ENCODE data around the gene SPRING1.

DNA sequence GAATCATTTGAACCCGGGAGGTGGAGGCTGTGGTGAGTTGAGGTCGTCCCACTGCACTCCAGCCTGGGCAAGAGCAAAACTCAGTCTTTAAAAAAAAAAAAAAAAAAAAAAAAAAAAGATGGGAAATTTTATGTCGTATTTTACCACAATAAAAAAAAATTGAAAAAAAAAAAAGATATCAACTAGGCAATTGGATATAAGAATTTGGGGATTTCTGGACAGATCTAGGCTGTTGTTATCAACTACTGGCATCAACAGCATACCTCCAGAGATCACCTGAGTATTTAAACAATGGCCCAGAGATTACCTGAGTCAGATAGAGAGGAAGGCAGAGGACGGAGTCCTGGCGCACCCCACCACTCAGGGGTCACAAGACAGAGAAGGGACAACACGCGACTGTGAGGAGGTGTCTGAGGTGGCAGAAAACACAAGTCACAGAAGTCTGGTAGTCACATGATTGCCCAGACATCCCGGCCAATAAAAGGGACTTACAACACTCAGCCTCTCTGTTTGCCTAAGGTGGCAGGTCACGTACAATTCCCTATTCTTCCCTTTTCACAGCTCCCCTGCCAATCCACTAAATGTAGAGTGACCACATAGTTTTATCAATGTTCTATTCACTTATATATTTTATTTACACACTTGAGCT is 1.8 kb downstream of the SPRING1 start:
- no peak for TF ChIP-seq POLR2AphosphoS5 (IDR thresholded peaks at IDR 0.05)
- TF ChIP-seq, protein P1, sequence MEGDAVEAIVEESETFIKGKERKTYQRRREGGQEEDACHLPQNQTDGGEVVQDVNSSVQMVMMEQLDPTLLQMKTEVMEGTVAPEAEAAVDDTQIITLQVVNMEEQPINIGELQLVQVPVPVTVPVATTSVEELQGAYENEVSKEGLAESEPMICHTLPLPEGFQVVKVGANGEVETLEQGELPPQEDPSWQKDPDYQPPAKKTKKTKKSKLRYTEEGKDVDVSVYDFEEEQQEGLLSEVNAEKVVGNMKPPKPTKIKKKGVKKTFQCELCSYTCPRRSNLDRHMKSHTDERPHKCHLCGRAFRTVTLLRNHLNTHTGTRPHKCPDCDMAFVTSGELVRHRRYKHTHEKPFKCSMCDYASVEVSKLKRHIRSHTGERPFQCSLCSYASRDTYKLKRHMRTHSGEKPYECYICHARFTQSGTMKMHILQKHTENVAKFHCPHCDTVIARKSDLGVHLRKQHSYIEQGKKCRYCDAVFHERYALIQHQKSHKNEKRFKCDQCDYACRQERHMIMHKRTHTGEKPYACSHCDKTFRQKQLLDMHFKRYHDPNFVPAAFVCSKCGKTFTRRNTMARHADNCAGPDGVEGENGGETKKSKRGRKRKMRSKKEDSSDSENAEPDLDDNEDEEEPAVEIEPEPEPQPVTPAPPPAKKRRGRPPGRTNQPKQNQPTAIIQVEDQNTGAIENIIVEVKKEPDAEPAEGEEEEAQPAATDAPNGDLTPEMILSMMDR (IDR thresholded peaks at IDR 0.05): no peak
- no peak for TF ChIP-seq POLR2A (IDR thresholded peaks at IDR 0.05; ENCODE audit: low read depth)
- no peak for TF ChIP-seq EP300 (IDR thresholded peaks at IDR 0.05)

All from esophagus muscularis mucosa (tissue), 4 donors.